Measurements from ENCODE around the gene CD2BP2. TPM values are rescaled to one million over a fixed set of nuclear protein-coding genes. Genes with fewer than 3 reads are reported as not detected.

The CD2BP2 gene
- total RNA-seq (2022; extraction: Qiagen RNA extraction): 63.7 to 70.6 TPM (median 65.1 TPM) in 5 replicates

DNA sequence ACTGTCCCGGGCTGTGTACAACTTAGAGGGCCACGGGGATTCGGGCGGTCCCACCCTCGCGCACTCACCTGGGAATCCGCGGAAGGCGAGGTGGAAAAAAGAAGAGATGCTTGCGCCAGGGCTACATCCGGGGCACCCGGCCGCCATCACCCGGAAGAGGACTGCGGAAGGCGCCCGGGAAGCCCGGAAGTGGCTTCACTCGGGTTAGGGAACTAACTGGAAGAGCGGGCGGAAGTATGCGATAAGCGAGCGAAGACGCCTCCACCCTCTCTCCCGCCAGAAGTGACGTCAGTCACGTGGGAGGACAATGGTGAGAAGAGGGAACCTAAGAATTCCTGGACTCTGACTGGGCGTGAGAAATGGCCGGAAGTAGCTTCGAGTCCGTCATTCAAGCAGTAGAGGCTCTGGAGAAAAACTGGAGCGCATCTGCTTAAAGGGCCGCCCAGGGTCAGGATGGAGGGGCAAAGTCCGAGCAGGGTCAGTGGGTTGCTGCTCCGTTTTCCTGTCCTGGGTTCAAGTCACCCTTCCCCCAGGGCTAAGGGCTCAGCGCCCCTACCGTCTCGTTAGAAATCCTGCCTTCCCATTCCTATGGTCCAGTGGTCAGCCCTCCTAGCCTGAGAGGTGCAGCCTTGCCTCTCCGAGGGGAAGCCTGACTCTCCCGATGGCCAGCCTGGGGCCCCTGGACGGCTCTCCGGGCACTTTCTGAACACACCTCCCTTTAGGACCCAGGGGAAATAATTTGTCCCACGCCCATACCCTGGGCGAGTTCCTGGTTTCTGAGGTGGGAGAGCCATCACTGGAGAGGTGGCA, at the start of gene CD2BP2:
Gene CD2BP2, minus strand, starts transcription at position 165 of the 810 bp plus-strand sequence. CDS start 627 bp downstream, outside the sequence.

DNA sequence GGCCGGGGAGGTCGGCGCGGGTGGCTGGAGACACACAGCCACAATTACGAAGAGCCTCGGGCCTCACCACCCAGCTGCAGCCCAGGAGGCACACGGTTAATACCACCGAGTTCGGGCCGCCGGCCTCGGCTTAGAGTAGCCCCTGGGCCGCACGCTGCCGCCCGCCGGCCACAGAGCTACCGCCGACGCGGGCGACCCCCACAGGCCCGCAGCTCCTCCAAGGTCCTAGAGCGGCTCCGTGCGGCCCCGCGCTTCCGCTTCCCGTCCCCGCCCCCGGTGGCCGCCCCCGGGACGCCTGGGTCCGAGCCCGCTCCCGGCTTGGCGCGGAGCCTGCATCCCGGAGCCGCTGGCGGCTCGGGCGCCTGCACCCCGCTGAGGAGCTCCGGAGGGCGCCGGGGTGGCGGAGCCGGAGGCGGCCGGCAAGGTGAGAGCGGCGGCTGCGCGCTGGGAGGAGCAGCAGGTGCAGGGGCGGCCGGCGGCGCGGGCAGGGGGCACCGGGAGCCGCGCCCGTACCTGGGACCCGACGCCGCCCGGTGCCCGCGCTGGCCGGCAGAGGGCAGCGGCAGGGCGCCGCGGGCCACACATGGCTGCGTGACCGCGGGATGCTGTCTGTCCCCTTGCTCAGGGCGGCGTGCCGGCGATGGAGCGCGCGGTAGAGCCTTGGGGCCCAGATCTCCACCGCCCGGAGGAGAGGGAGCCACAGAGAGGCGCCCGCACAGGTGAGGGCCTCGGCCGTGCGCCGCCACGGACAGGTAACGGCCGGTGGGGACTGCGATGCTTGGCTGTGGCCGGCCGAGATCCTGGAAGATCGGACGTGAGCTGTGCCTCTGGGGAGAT, 40.3 kb upstream of the CD2BP2 start, which contains the start of gene ZNF48:
Gene ZNF48, plus strand, starts transcription at position 266 of the 837 bp plus-strand sequence. Its CDS starts 375 bp downstream, at position 641.

DNA sequence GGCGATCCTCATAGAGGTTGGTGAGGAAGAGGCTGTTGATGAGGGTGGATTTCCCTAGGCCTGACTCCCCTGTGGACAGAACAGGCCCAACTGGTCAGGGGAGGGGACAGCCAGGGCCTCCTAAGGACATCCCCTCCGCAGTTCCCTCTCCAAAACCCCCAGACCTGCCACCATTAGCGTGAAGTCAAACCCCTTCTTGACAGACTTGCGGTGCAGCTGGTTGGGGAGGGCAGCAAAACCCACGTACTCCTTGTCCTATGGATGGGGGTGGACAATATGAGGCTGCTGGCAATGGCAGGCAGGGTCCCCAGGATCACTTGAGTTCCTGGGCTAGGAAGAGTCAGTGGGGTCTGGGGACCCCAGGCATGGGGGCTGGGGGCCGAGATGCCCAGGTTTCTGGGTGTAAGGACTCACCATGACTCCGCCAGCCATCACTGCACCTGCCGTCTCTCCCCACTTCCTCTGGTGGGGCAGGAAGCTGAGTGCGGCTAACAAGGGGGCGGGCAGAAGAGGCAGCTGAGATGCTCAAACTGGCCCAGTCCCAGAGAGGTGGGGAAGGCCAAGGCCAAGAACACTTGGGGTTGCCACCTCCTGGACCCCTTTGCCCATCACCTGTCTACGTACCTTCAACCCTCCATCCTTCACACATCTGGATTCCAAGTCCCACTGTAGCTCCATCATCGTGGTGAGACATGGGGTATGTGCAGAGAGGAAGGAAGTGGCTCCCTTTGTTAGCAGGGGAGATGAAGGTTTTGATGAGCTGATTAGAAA, 27.2 kb upstream of the CD2BP2 start, which contains the start of gene SEPTIN1:
Gene SEPTIN1, minus strand, starts transcription at position 451 of the 771 bp plus-strand sequence. Its CDS starts 19 bp downstream, at position 432.

DNA sequence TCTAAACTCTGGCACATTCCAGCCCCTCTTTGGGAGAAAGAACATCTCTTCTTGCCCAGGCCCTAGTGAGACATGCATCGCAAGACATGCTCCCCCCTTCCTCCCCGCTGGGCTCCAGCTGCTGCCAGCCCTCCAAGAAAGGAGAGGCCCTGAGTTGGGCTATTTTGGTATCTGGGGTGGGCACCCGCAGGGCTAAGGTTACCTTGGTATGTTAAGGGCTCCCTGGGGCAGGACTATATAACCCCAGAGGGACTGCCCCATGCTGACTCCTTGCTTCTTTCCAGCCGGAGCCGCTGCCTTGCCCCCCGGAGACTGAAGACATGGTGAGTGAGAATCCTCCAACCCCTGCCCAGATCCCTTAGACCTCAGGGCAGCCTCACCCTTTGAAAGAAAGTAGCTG, 19.4 kb upstream of the CD2BP2 start, which contains the start of gene MYL11:
Gene MYL11, plus strand, starts transcription at position 265 of the 400 bp plus-strand sequence. Its CDS starts 56 bp downstream, at position 321.

DNA sequence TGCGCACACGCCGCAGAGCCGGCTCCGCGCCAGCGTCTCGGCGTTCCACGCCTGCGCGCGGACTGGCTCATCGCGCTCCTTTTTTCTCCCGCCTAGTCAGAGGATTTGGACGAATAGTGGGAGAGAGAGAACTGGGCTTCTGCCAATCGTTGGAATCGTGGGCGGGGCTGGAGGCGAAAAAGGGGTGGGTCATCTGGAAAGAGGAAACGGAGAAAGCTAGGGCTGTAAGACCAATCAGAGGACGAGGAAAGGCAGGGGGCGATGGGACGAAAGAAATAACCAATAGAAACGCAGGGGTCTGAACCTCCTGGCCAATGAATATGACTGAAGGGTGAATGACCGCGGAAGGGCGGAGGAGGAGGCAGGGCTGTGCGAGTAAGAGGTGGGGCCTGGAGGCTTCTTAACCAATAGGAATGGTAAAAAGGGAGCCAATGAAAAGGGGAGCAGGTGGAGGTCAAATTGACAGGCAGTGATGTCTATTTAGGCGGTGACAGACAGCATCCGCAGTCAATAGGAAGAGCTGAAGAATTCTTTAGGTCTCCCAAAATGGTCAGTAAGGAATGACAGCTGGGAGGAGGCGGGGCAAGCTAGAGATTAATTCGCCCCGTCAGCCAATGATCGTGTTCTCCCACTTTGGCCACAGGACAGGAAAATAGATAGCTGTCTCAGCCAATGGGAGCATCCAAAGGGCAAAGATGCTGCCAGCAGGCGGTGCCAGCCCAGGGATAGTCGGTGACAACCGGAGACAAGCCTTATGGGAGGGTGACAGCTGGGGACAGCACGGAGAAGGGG, 15.5 kb upstream of the CD2BP2 start, which contains the start of gene TBC1D10B:
Gene TBC1D10B, minus strand, starts transcription at position 39 of the 792 bp plus-strand sequence. CDS start 311 bp downstream, outside the sequence.

Other genes with a start within 250 kb of the CD2BP2 start
- 0.61 to 1.6 TPM (median 1.0 TPM) in 5 replicates for gene GDPD3, start 241.8 kb downstream of the CD2BP2 start, total RNA-seq (2022; extraction: Qiagen RNA extraction)
- gene MAPK3, start 232.1 kb downstream of the CD2BP2 start, total RNA-seq (2022; extraction: Qiagen RNA extraction): 30.6 to 36.7 TPM (median 34.4 TPM) in 5 replicates
- 1.9 to 2.9 TPM (median 2.0 TPM) in 5 replicates for gene CORO1A, start 171.7 kb downstream of the CD2BP2 start, total RNA-seq (2022; extraction: Qiagen RNA extraction)
- gene BOLA2B, start 161.6 kb downstream of the CD2BP2 start, total RNA-seq (2022; extraction: Qiagen RNA extraction): 116 to 229 TPM (median 187 TPM) in 5 replicates
- gene SLX1A, start 161.4 kb downstream of the CD2BP2 start, total RNA-seq (2022; extraction: Qiagen RNA extraction): 13.0 to 20.0 TPM (median 16.4 TPM) in 5 replicates
- gene SULT1A3, start 156.1 kb downstream of the CD2BP2 start, total RNA-seq (2022; extraction: Qiagen RNA extraction): 4.3 to 8.0 TPM (median 5.8 TPM) in 5 replicates
- gene NPIPB13, start 106.8 kb downstream of the CD2BP2 start, total RNA-seq (2022; extraction: Qiagen RNA extraction): 1.8 to 3.6 TPM (median 2.4 TPM) in 5 replicates
- 23.4 to 31.2 TPM (median 30.3 TPM) in 5 replicates for gene TBC1D10B, start 15.2 kb upstream of the CD2BP2 start, total RNA-seq (2022; extraction: Qiagen RNA extraction)
- gene MYL11, start 19.5 kb upstream of the CD2BP2 start, total RNA-seq (2022; extraction: Qiagen RNA extraction): 0.27 to 0.84 TPM (median 0.45 TPM) in 4 of 5 replicates, not detected in the other
- gene SEPTIN1, start 27.3 kb upstream of the CD2BP2 start, total RNA-seq (2022; extraction: Qiagen RNA extraction): 0.95 to 2.5 TPM (median 2.2 TPM) in 5 replicates
- 12.4 to 14.0 TPM (median 12.9 TPM) in 5 replicates for gene ZNF48, start 40.1 kb upstream of the CD2BP2 start, total RNA-seq (2022; extraction: Qiagen RNA extraction)
- 3.7 to 6.0 TPM (median 5.4 TPM) in 5 replicates for gene ZNF771, start 52.3 kb upstream of the CD2BP2 start, total RNA-seq (2022; extraction: Qiagen RNA extraction)
- 102 to 130 TPM (median 120 TPM) in 5 replicates for gene DCTPP1, start 74.7 kb upstream of the CD2BP2 start, total RNA-seq (2022; extraction: Qiagen RNA extraction)
- 43.9 to 48.2 TPM (median 45.5 TPM) in 5 replicates for gene SEPHS2, start 90.6 kb upstream of the CD2BP2 start, total RNA-seq (2022; extraction: Qiagen RNA extraction)
- gene ITGAL, start 117.4 kb upstream of the CD2BP2 start, total RNA-seq (2022; extraction: Qiagen RNA extraction): 0.07 to 0.18 TPM (median 0.14 TPM) in 5 replicates
- 38.2 to 49.1 TPM (median 46.7 TPM) in 5 replicates for gene ZNF768, start 171.3 kb upstream of the CD2BP2 start, total RNA-seq (2022; extraction: Qiagen RNA extraction)
- 3.4 to 4.7 TPM (median 4.3 TPM) in 5 replicates for gene ZNF747, start 179.6 kb upstream of the CD2BP2 start, total RNA-seq (2022; extraction: Qiagen RNA extraction)
- gene ZNF764, start 203.1 kb upstream of the CD2BP2 start, total RNA-seq (2022; extraction: Qiagen RNA extraction): 4.7 to 6.7 TPM (median 5.8 TPM) in 5 replicates
- 4.7 to 7.8 TPM (median 7.0 TPM) in 5 replicates for gene ZNF688, start 216.4 kb upstream of the CD2BP2 start, total RNA-seq (2022; extraction: Qiagen RNA extraction)
- gene ZNF785, start 230.4 kb upstream of the CD2BP2 start, total RNA-seq (2022; extraction: Qiagen RNA extraction): not detected in 5 replicates

All from A549 treated with AZD2906 at 1 μM for 4 hours (cell line).